Spleen (tissue), 11 donors: ENCODE measurements around the gene C1QTNF8. TPM values are rescaled to one million over a fixed set of nuclear protein-coding genes. Genes with fewer than 3 reads are reported as not detected.
"Not testable (repeated sequence)": the region's sequence is repeated elsewhere in the genome, so short reads cannot be mapped to it uniquely, and the experiment has no call there.

Experiments
- DNase-seq: peaks from one replicate; pipeline ENCODE4 v3.0.0-alpha.2; 2020
- H3K27ac ChIP-seq, 8 donors: fragments of 200-600 bp; sonication (generic) in 7 of 8; 1 replicate in 4 of 8; 2 replicates in 4 of 8; pipeline versions ENCODE4 v1.5.0 to v1.8.0; 2016 to 2021; ENCODE audit warnings: inconsistent platforms in 4 of 8, mild to moderate bottlenecking in 4 of 8, moderate library complexity in 1 of 8
- H3K27me3 ChIP-seq, 7 donors: fragments of 200-600 bp; sonication (generic) in 6 of 7; replicated peaks in 1 of 7; 1 replicate in 4 of 7; 2 replicates in 3 of 7; pipeline versions ENCODE4 v1.5.0 to v1.8.0; 2016 to 2021; ENCODE audit warnings: inconsistent platforms in 3 of 7, mild to moderate bottlenecking in 1 of 7
- H3K36me3 ChIP-seq, 6 donors: fragments of 200-600 bp; sonication (generic) in 5 of 6; 1 replicate in 4 of 6; 2 replicates in 2 of 6; pipeline versions ENCODE4 v1.5.0 to v1.8.0; 2016 to 2021; ENCODE audit warnings: inconsistent platforms in 2 of 6
- H3K4me1 ChIP-seq, 6 donors: fragments of 200-600 bp; sonication (generic) in 5 of 6; 1 replicate in 3 of 6; 2 replicates in 3 of 6; pipeline versions ENCODE4 v1.5.0 to v1.8.0; 2016 to 2021; ENCODE audit warnings: inconsistent platforms in 3 of 6
- H3K4me3 ChIP-seq, 8 donors: fragments of 200-600 bp; sonication (generic) in 7 of 8; 1 replicate in 4 of 8; 2 replicates in 4 of 8; pipeline versions ENCODE4 v1.5.0 to v1.8.0; 2016 to 2021; ENCODE audit warnings: inconsistent platforms in 4 of 8, mild to moderate bottlenecking in 4 of 8, moderate library complexity in 2 of 8
- H3K9me3 ChIP-seq, 8 donors: fragments of 200-600 bp; sonication (generic) in 7 of 8; 1 replicate in 4 of 8; 2 replicates in 4 of 8; pipeline versions ENCODE4 v1.5.0 to v1.8.0; 2016 to 2021; ENCODE audit warnings: inconsistent platforms in 4 of 8
- POLR2A ChIP-seq, 3 donors: fragments of 450-650 bp; IDR thresholded peaks; one replicate each; pipeline ENCODE4 v1.5.1; 2017; ENCODE audit warnings: antibody characterized with exemption in 3 of 3, mild to moderate bottlenecking in 1 of 3
- POLR2AphosphoS5 ChIP-seq, 3 donors: sonication (generic); formaldehyde crosslinking; IDR thresholded peaks; one replicate each; pipeline ENCODE4 v1.5.1; 2017; ENCODE audit warnings: antibody characterized with exemption in 3 of 3
- WGBS, 5 donors: extraction: QIAGEN DNeasy Blood & Tissue Kit in 3 of 5; methylation state at CpG; one replicate each; pipeline versions ENCODE4 v1.1.5 to v1.1.7; 2013 to 2018; 5-methylcytosine and 5-hydroxymethylcytosine counted together
- intact Hi-C: fragments of 100-400 bp; cut with DNase I; formaldehyde crosslinking; loops from one replicate; pipeline ENCODE4 v1.15.0; 2023; ENCODE audit warnings: low total_unique reads
- polyA plus RNA-seq, 3 donors: library from polyadenylated mRNA; stranded (reverse); fragments of 200-250 nt; gene quantifications; one replicate each; pipeline ENCODE4 v1.2.1, GENCODE V29; 2013
- total RNA-seq, 7 donors: library from RNA; depleted of rRNA in 3 of 7; stranded (reverse); fragments of >200 nt in 3 of 7; fragmentation: NEBNext Ultra II Directional in 4 of 7; extraction: Animal tissue kit (Norgen Biotek cat#: 25700) in 4 of 7; gene quantifications; one replicate each; pipeline versions ENCODE4 v1.1.0 to v1.2.1, GENCODE V29; 2016 to 2021
- TF ChIP-seq, protein P1 (sequence below), 11 experiments: fragments of 200-600 bp in 7 of 11; fragments of 450-650 bp in 4 of 11; sonication (generic) in 4 of 11; IDR thresholded peaks in 8 of 11; conservative IDR thresholded peaks in 3 of 11; 1 replicate in 7 of 11; 2 replicates in 4 of 11; pipeline versions ENCODE4 v1.4.0 to v1.8.0; 2016 to 2021; ENCODE audit warnings: antibody characterized with exemption in 11 of 11, inconsistent platforms in 4 of 11, mild to moderate bottlenecking in 1 of 11
- donor health status: healthy with polysubstance abuse.
- donor health status: DM: no; HTN: no; CAD: no; lungs with moderate emphysema.
- donor health status: DM: no; HTN: no; CAD: no.
- donor health status: Bipolar disorder and iron deficiency.
- donor health status: healthy.
- donor health status: DM: no; HTN: no; CAD: no.
- donor health status: DM: yes; HTN: yes; CAD: no.

Gene C1QTNF8
- total and polyA plus RNA-seq, 10 donors, result not detected

- WGBS, 5 donors, result 59 to 80% (median 71%) methylated on average over 16 to 17 of the region's 17 CpGs; no CpG with 5 or more reads in 1 of the 5 donors
- H3K9me3 ChIP-seq, result peaks cover 3 to 22% (median 17%) of the 10 kb centered on the region in 8 donors
- intact Hi-C loops, result no loop called here
- peak overlapping the region in 1 of 8 donors; percentile 19 for H3K4me3 ChIP-seq
- peaks cover 0 to 84% (median 38%) of the 10 kb centered on the region in 7 donors for H3K27me3 ChIP-seq
- no peaks in the 10 kb centered on the region for H3K36me3 ChIP-seq
- TF ChIP-seq POLR2A (IDR thresholded peaks at IDR 0.05) (no peak), POLR2AphosphoS5 (IDR thresholded peaks at IDR 0.05) (no peak)
- TF ChIP-seq, protein P1, sequence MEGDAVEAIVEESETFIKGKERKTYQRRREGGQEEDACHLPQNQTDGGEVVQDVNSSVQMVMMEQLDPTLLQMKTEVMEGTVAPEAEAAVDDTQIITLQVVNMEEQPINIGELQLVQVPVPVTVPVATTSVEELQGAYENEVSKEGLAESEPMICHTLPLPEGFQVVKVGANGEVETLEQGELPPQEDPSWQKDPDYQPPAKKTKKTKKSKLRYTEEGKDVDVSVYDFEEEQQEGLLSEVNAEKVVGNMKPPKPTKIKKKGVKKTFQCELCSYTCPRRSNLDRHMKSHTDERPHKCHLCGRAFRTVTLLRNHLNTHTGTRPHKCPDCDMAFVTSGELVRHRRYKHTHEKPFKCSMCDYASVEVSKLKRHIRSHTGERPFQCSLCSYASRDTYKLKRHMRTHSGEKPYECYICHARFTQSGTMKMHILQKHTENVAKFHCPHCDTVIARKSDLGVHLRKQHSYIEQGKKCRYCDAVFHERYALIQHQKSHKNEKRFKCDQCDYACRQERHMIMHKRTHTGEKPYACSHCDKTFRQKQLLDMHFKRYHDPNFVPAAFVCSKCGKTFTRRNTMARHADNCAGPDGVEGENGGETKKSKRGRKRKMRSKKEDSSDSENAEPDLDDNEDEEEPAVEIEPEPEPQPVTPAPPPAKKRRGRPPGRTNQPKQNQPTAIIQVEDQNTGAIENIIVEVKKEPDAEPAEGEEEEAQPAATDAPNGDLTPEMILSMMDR (IDR thresholded peaks at IDR 0.05 in 8 of 11, conservative IDR thresholded peaks at IDR 0.05 in 3 of 11), result no peak
- peaks cover 0 to 26% (median 11%) of the 10 kb centered on the region in 6 donors for H3K4me1 ChIP-seq
- no peak for DNase-seq
- H3K27ac ChIP-seq, result no peak overlapping the region
Measured at GRCh38 chr16:1089439-1089821, 6.6 kb downstream of the C1QTNF8 start.

DNA sequence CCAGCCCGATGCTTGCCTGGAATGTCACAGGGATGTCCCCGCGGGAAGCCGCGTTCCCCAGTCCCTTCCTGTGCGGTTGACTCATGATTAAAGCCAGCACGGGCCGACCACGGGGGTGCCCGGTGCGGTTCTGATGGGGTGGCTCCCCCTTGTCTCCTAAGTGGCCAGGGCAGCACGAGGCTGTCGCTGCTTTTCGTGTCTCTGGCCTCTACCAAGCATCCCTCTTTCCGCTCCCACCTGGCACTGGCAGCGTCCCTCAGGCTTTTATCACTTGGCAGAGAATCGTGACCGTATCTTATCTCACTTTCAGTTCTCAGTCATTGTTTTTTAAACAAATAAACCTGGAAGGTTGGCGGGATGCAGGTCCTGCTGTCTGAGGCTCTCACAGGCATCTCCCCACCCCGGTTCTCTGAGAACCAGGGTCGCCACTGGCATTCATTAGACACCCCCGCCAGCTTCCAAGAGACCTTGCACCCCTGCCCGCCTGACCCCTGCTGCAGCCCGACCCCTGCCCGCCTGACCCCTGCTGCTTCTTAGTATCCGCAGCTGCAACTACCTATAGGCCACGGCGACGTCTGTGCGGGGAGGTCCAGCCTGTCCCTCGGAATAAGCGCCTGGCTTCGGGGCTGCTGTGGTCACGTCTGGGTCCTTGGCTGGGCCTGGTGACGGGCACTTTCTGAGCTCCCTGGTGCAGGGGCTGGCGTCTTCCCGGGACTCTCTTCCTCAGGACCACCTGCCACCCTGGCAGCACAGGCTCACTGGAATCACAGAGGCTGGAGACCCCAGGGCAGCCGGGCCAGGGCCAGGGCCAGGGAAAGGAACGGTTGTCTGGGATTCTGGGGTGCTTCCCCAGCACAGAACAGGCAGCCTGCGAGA is 7.5 kb downstream of the C1QTNF8 start:
- peaks cover 3 to 31% (median 26%) of the 10 kb centered on the region in 8 donors for H3K9me3 ChIP-seq
- no peak for DNase-seq
- H3K4me3 ChIP-seq, result no peak overlapping the region
- intact Hi-C loops, result no loop called here
- peaks cover 0 to 86% (median 42%) of the 10 kb centered on the region in 7 donors for H3K27me3 ChIP-seq
- H3K4me1 ChIP-seq, result peaks cover 0 to 26% (median 11%) of the 10 kb centered on the region in 6 donors
- no peaks in the 10 kb centered on the region for H3K36me3 ChIP-seq
- 64 to 79% (median 76%) methylated on average over 31 to 40 of the region's 40 CpGs for WGBS, 5 donors
- TF ChIP-seq, protein P1 (IDR thresholded peaks at IDR 0.05 in 8 of 11, conservative IDR thresholded peaks at IDR 0.05 in 3 of 11), result no peak
- TF ChIP-seq POLR2AphosphoS5 (IDR thresholded peaks at IDR 0.05), result no peak
- no peak for TF ChIP-seq POLR2A (IDR thresholded peaks at IDR 0.05)
- no peak overlapping the region for H3K27ac ChIP-seq

GRCh38 chr16:1086443-1086842 is 9.6 kb downstream of the C1QTNF8 start:
- Histone ChIP-seq H3K4me1 (peaks cover 0 to 26% (median 11%) of the 10 kb centered on the region in 6 donors), H3K9me3 (peaks cover 3 to 38% (median 26%) of the 10 kb centered on the region in 8 donors), H3K27me3 (peaks cover 0 to 100% (median 63%) of the 10 kb centered on the region in 7 donors)
- H3K4me3 ChIP-seq, DNase-seq, intact Hi-C loops, H3K27ac ChIP-seq, H3K36me3 ChIP-seq: not testable (repeated sequence)
- WGBS, 5 donors, result 79 to 94% (median 89%) methylated on average over 9 to 10 of the region's 10 CpGs

DNA sequence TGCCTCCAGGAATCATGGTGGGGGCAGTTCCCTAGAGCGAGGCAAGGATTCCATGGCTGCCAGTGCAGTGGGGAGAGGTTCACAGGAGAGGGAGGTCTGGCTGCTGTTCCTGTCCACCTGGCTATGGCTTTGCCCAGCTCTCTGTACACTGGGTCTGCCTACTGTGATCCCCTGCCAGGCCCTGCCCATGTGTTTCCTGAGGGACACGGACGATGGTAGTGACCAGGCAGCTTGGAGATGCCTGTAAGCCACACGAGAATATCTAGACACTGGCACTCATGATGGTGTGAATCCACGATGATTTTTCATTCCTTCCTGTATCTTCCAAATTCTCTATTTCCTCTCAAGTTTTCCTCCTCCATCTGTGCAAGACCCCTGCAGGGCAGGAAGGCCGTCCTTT is 11.1 kb downstream of the C1QTNF8 start:
- intact Hi-C loops, result no loop called here
- Histone ChIP-seq H3K27ac (no peak overlapping the region), H3K36me3 (no peaks in the 10 kb centered on the region), H3K27me3 (peaks cover 0 to 100% (median 70%) of the 10 kb centered on the region in 7 donors), H3K4me1 (peaks cover 0 to 19% (median 9%) of the 10 kb centered on the region in 6 donors), H3K4me3 (no peak overlapping the region), H3K9me3 (peaks cover 3 to 38% (median 26%) of the 10 kb centered on the region in 8 donors)
- no peak for DNase-seq
- TF ChIP-seq POLR2AphosphoS5 (IDR thresholded peaks at IDR 0.05), result no peak
- no peak for TF ChIP-seq POLR2A (IDR thresholded peaks at IDR 0.05)
- TF ChIP-seq, protein P1 (IDR thresholded peaks at IDR 0.05 in 8 of 11, conservative IDR thresholded peaks at IDR 0.05 in 3 of 11), result no peak
- WGBS, 5 donors, result 88 to 98% (median 90%) methylated on average over 6 of the region's 6 CpGs
